ENCODE measurements around the gene HILPDA.

GRCh38 chr7:128442356-128442755 lies 13.3 kb upstream of the HILPDA start:
- TF ChIP-seq POLR2AphosphoS5 (IDR thresholded peaks at IDR 0.05; ENCODE audit: borderline replicate concordance, low read depth, low read length) = no peak
- no peak for TF ChIP-seq EZH2 (IDR thresholded peaks at IDR 0.05)
- TF ChIP-seq FOXP2 (optimal IDR thresholded peaks at IDR 0.05; ENCODE audit: control extremely low read depth, extremely low read length, insufficient read depth) = no peak
